ENCODE results near the gene STIMATE. TPM values are rescaled to one million over a fixed set of nuclear protein-coding genes. Genes with fewer than 3 reads are reported as not detected.
A peak's percentile ranks its signal among the peaks of the same experiment; 100 is the strongest.

Gene STIMATE
- total RNA-seq, 1 donor: 18.5 TPM

- TF ChIP-seq, protein P1, sequence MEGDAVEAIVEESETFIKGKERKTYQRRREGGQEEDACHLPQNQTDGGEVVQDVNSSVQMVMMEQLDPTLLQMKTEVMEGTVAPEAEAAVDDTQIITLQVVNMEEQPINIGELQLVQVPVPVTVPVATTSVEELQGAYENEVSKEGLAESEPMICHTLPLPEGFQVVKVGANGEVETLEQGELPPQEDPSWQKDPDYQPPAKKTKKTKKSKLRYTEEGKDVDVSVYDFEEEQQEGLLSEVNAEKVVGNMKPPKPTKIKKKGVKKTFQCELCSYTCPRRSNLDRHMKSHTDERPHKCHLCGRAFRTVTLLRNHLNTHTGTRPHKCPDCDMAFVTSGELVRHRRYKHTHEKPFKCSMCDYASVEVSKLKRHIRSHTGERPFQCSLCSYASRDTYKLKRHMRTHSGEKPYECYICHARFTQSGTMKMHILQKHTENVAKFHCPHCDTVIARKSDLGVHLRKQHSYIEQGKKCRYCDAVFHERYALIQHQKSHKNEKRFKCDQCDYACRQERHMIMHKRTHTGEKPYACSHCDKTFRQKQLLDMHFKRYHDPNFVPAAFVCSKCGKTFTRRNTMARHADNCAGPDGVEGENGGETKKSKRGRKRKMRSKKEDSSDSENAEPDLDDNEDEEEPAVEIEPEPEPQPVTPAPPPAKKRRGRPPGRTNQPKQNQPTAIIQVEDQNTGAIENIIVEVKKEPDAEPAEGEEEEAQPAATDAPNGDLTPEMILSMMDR (IDR thresholded peaks at IDR 0.05; ENCODE audit: extremely low read depth, low read depth, low read length): no peak
- no peak overlapping the region for H2AFZ ChIP-seq (ENCODE audit: low read length)
- peaks cover 1% of the 10 kb centered on the region for H4K20me1 ChIP-seq (ENCODE audit: insufficient read depth, low read length)
- H3K79me2 ChIP-seq (ENCODE audit: insufficient read depth, low read length): no peaks in the 10 kb centered on the region
- H3K27me3 ChIP-seq (ENCODE audit: insufficient read depth, low read length): no peaks in the 10 kb centered on the region
- no peak overlapping the region for H3K4me2 ChIP-seq (ENCODE audit: insufficient read depth, low read length)
- peaks cover 4% of the 10 kb centered on the region for H3K4me1 ChIP-seq (ENCODE audit: insufficient read depth, low read length)
- H3K27ac ChIP-seq (ENCODE audit: low read depth, low read length): no peak overlapping the region
- DNase-seq (ENCODE audit: insufficient read length, low spot score, missing footprints): no peak
- H3K9me3 ChIP-seq (ENCODE audit: low read depth, low read length): no peaks in the 10 kb centered on the region
- H3K36me3 ChIP-seq (ENCODE audit: insufficient read depth, low read length): peaks cover 11% of the 10 kb centered on the region
- H3K4me3 ChIP-seq (ENCODE audit: insufficient read depth, low read length): no peak overlapping the region
These were observed 54.9 kb downstream of the STIMATE start for GRCh38 chr3:52842424-52842823.

GRCh38 chr3:52841981-52842340 is 55.4 kb downstream of the STIMATE start:
- peaks cover 4% of the 10 kb centered on the region for H4K20me1 ChIP-seq (ENCODE audit: insufficient read depth, low read length)
- H3K4me1 ChIP-seq (ENCODE audit: insufficient read depth, low read length): peaks cover 4% of the 10 kb centered on the region
- no peak overlapping the region for H3K4me2 ChIP-seq (ENCODE audit: insufficient read depth, low read length)
- peaks cover 7% of the 10 kb centered on the region for H3K36me3 ChIP-seq (ENCODE audit: insufficient read depth, low read length)
- no peaks in the 10 kb centered on the region for H3K79me2 ChIP-seq (ENCODE audit: insufficient read depth, low read length)
- TF ChIP-seq, protein P1 (IDR thresholded peaks at IDR 0.05; ENCODE audit: extremely low read depth, low read depth, low read length): no peak
- no peak overlapping the region for H3K4me3 ChIP-seq (ENCODE audit: insufficient read depth, low read length)
- no peaks in the 10 kb centered on the region for H3K9me3 ChIP-seq (ENCODE audit: low read depth, low read length)
- DNase-seq (ENCODE audit: insufficient read length, low spot score, missing footprints): no peak
- H2AFZ ChIP-seq (ENCODE audit: low read length): no peak overlapping the region
- no peaks in the 10 kb centered on the region for H3K27me3 ChIP-seq (ENCODE audit: insufficient read depth, low read length)
- H3K27ac ChIP-seq (ENCODE audit: low read depth, low read length): no peak overlapping the region

GRCh38 chr3:52841211-52841980 is 56.0 kb downstream of the STIMATE start:
- Histone ChIP-seq H2AFZ (ENCODE audit: low read length) (no peak overlapping the region), H3K27ac (ENCODE audit: low read depth, low read length) (no peak overlapping the region), H3K79me2 (ENCODE audit: insufficient read depth, low read length) (no peaks in the 10 kb centered on the region), H3K4me3 (ENCODE audit: insufficient read depth, low read length) (no peak overlapping the region), H3K36me3 (ENCODE audit: insufficient read depth, low read length) (peaks cover 5% of the 10 kb centered on the region), H3K9me3 (ENCODE audit: low read depth, low read length) (no peaks in the 10 kb centered on the region), H3K4me1 (ENCODE audit: insufficient read depth, low read length) (peaks cover 4% of the 10 kb centered on the region), H3K27me3 (ENCODE audit: insufficient read depth, low read length) (no peaks in the 10 kb centered on the region), H3K4me2 (ENCODE audit: insufficient read depth, low read length) (no peak overlapping the region), H4K20me1 (ENCODE audit: insufficient read depth, low read length) (peaks cover 4% of the 10 kb centered on the region)
- peak; percentile 50 for DNase-seq (ENCODE audit: insufficient read length, low spot score, missing footprints)
- TF ChIP-seq, protein P1 (IDR thresholded peaks at IDR 0.05; ENCODE audit: extremely low read depth, low read depth, low read length): no peak

DNA sequence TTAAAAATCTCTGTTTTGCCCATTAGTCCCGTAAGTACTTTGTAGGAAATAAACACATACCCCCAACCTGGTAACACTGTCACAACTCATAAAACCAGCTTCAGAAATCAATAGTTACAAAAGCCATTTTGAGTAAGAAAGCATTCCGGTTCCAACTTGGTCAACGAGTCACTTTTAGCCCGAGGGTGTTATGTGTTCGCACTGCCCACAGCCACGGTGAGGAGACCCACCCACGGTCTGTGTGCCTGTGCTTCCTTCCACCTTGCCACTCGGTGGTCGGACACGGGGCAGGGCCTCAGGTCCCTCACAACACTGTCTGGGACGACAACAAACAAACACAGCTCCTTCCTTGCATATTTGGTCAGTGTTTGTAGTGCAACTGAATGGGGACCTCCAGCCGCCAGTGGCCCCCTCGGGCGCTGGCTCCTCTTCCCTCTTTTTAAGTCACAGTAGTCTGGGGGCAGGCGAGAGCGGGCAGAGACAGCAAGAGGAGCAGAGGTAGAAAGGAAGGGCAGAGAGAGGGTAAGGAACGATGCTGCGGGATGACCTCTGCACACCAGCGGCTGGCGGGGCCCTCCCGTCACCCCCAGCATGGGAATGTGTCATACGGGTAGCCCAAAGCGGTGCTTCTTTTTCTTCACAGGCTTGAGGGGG is 57.3 kb downstream of the STIMATE start:
- peak; percentile 31 for DNase-seq (ENCODE audit: insufficient read length, low spot score, missing footprints)
- no peaks in the 10 kb centered on the region for H3K27me3 ChIP-seq (ENCODE audit: insufficient read depth, low read length)
- no peaks in the 10 kb centered on the region for H3K79me2 ChIP-seq (ENCODE audit: insufficient read depth, low read length)
- no peak overlapping the region for H2AFZ ChIP-seq (ENCODE audit: low read length)
- no peak overlapping the region for H3K4me3 ChIP-seq (ENCODE audit: insufficient read depth, low read length)
- H3K36me3 ChIP-seq (ENCODE audit: insufficient read depth, low read length): peaks cover 5% of the 10 kb centered on the region
- H3K27ac ChIP-seq (ENCODE audit: low read depth, low read length): no peak overlapping the region
- peaks cover 4% of the 10 kb centered on the region for H4K20me1 ChIP-seq (ENCODE audit: insufficient read depth, low read length)
- H3K4me2 ChIP-seq (ENCODE audit: insufficient read depth, low read length): no peak overlapping the region
- no peaks in the 10 kb centered on the region for H3K9me3 ChIP-seq (ENCODE audit: low read depth, low read length)
- H3K4me1 ChIP-seq (ENCODE audit: insufficient read depth, low read length): no peaks in the 10 kb centered on the region
- TF ChIP-seq, protein P1 (IDR thresholded peaks at IDR 0.05; ENCODE audit: extremely low read depth, low read depth, low read length): no peak
